22Rv1 (cell line): ENCODE results near the gene SLC22A17.

ENCODE experiments used
- H3K27ac ChIP-seq: fragments of 450-650 bp; 2 replicates; pipeline ENCODE4 v1.5.1; 2017
- ZFX ChIP-seq: fragments of 450-650 bp; IDR thresholded peaks from 2 replicates; pipeline ENCODE4 v1.6.1; 2017; ENCODE audit warnings: antibody characterized with exemption, borderline replicate concordance
- TF ChIP-seq, protein P1 (sequence below): fragments of 450-650 bp; IDR thresholded peaks from 2 replicates; pipeline ENCODE4 v1.5.1; 2017; ENCODE audit warnings: mild to moderate bottlenecking

SLC22A17 gene

DNA sequence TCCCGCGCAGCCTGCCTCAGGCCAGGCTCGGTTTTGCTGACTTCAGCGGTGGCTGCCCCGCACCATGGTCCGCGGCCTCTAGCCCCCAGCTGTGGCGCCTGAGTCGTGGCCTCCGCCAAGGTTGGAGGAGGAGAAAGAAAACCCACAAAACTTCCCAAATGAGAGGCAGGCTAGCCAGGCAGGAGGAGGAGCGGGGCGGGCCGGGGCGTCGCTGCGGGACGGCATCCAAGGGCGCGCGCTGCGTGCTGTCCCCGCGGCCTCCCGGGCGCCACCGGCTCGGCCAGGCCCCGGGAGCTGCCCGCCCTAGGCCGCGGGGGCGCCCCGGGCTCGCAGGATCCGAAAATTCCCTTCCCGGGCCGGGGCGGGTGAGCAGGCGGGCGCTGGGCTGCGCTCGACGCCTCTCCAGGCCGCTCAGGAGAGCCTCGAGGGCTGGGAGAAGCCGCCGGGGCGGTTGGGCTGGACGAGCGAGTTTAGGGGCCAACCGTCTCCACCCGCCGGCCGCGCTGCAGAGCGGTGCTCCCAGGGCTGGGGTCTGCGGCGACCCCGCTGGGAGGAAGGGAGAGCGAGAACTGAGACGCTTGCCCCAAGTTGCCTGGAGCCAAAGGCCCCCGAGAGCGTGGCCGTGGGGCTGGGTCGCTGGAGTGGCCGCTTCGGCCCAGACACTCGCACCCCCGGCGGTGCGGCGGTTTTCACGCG lies 12.5 kb upstream of the SLC22A17 start, which contains the start of gene EFS:
Gene EFS (minus strand): TSS at position 137 of the 696 bp plus-strand sequence. CDS start 147 bp downstream, outside the sequence.
- H3K27ac ChIP-seq, result no peak within 1 kb of the TSS
- TF ChIP-seq, protein P1, sequence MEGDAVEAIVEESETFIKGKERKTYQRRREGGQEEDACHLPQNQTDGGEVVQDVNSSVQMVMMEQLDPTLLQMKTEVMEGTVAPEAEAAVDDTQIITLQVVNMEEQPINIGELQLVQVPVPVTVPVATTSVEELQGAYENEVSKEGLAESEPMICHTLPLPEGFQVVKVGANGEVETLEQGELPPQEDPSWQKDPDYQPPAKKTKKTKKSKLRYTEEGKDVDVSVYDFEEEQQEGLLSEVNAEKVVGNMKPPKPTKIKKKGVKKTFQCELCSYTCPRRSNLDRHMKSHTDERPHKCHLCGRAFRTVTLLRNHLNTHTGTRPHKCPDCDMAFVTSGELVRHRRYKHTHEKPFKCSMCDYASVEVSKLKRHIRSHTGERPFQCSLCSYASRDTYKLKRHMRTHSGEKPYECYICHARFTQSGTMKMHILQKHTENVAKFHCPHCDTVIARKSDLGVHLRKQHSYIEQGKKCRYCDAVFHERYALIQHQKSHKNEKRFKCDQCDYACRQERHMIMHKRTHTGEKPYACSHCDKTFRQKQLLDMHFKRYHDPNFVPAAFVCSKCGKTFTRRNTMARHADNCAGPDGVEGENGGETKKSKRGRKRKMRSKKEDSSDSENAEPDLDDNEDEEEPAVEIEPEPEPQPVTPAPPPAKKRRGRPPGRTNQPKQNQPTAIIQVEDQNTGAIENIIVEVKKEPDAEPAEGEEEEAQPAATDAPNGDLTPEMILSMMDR, result no peak
- no peak for TF ChIP-seq ZFX

DNA sequence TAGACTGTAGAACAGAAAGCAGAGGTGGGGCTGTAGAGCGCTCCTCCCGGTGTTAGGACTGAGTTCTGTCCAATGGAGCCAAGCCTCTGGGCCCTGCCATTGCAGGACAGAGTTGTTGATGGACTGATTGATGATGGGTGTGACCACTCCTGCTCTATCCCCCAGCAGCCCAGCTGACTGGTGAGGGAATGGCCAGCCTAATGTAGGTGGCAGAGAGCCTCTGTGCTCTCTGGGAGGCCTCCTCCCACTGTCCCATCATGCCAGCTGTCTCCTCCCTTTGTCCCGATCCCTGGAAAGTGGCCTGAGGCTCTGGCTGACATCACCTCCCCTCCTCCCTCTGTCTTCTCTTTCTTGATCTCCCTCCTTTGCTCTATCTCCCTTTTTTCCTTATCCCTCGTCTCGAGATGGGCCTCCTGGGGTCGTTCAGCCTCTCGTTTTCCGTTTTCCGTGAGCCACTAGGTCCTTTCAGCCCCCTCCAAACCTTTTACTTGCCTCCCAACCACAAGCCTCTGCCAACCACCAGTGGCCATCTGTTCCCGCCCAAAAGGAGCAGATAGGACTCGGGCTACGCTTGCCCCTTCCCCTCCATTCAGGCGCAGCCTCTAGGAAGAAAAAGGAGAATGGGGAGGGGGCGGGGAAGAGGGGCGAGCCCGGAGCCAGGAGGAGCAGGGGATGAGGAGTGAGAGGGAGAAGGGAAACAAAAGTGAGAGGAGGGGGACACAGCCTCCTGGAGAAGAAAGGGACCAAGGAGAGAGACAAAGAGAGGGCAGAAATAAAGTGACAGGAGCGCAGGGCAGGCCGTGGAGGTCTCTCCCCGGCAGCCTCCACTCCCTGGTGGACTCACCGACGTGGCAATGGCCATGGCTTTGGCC lies 11.7 kb upstream of the SLC22A17 start:
- TF ChIP-seq, protein P1, result no peak
- TF ChIP-seq ZFX, result no peak
- H3K27ac ChIP-seq, result no peak overlapping the region

DNA sequence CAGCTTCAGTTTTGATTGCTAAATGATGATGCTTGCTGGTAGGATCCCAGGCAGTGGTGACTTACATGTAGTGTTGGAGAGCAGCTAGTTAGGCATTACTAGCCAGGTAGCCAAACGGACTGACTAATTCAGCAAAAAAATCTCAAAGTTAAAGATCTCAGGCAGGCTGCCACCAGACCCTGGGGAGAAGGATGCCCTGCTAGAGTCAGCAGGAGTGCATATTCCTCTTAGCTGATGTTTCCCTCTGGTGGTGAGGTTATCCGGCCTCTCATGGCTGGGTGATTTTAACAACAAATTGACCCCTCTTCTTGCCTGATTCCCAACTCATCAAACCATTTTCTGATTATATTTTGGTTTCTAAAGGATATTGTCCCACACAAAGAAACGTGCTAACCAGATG lies 9.5 kb upstream of the SLC22A17 start:
- TF ChIP-seq, protein P1, result no peak
- no peak for TF ChIP-seq ZFX
- H3K27ac ChIP-seq, result no peak overlapping the region

DNA sequence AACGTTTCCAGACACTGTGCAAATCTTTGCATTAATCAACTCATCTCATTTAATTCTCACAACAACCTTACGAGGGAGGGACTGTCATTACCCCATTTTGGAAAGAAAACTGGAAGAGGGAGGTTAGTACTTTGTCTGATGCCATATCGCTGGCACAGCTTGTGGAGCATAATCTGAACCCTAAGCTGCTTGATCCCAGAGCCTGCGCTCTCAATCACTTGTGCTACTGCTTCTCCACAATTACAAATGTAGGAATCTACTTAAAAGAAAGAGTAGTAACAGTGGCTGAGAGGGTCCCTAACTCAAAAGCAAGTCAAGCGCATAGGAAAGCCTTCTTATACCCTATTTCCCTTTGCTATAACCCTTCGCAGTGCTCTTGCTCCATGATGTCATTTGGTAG lies 9.1 kb upstream of the SLC22A17 start:
- TF ChIP-seq ZFX, result no peak
- no peak overlapping the region for H3K27ac ChIP-seq

DNA sequence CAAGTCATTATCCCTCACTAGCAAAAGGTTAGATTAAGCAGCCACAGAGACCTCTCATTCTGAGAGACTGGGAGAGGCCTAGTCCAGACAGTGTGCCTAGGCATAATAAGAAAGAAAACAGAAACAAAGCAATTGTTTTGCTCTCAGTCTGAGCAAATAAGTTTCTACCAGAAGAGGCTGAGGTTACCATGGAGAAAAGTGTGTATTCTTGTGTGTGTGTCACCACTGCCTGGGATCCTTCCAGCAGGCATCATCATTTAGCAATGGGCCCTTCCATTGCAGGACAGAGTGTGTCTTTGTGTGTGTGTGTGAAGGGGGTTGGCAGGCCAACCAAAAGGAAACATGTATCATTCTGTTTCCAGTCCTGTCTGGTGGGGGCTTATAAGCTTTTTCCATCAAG lies 8.6 kb upstream of the SLC22A17 start:
- TF ChIP-seq, protein P1, result no peak
- TF ChIP-seq ZFX, result no peak
- H3K27ac ChIP-seq, result no peak overlapping the region

DNA sequence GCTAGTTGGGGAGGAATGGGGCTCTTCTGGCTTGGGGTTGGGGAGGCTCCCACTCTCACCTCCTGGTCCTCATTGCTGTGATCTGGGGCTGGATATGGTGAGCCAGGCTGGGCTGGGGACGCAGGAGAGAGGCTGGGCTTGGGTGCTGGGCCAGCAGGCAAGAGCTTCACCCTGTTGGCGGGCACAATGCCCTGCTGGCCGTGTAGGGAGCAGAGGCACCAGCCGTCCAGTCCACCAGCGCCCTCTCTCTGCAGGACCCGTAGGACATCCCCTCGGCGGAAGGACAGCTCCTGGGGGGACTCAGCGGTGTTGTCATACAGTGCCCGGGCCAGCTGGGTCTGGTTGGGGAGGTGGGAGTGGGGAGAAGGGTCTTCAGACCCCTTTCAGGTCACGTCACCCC lies 7.8 kb upstream of the SLC22A17 start:
- H3K27ac ChIP-seq, result no peak overlapping the region

DNA sequence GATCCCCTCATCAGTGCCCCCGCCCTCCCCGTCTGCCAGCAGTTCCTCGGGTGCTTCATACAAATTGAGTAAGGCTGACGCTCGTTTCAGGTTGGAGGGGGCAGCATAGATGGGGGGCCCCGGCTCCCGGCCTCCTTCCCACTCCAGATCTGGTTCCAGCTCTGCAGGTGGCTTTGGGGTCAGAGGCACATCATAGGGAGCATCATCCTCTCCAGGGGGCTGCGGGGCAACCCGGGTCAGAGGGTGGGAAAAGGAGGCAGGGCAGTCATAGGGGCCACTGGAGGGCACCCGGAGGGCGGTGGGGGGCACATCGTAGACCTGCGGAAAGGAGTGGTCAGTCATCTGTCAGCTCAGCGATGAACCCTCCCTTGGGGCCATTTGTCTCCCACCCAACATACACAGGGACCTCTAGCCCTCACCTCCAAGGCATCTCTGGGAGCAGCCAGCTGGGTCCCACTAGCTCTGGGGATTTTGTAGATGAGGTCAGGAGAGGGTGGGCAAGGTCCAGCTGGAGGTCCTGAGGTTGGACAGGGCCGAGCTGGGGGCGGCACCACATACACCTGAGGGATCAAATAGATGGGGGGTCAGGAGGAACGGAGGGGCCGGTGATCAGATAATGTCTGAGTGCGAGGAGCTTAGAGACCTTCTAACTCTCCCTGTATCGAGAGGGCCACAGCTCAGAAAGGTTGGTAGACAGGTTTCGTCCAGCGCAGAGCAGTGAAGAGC lies 7.2 kb upstream of the SLC22A17 start:
- TF ChIP-seq, protein P1, result no peak
- no peak for TF ChIP-seq ZFX
- no peak overlapping the region for H3K27ac ChIP-seq

More for the DNA sequence above, 7.8 kb upstream of the SLC22A17 start:
- no peak for TF ChIP-seq ZFX
- TF ChIP-seq, protein P1, result 0 out of 2 replicates have a peak, but pooled peaks have one; percentile 10
